ENCODE data around the gene TNFRSF4. TPM values are rescaled to one million over a fixed set of nuclear protein-coding genes. Genes with fewer than 3 reads are reported as not detected.

TNFRSF4 gene
- total RNA-seq, 1 experiment from 2014 or later = 0.37 TPM

GRCh38 chr1:1239614-1240347 lies 25.8 kb upstream of the TNFRSF4 start:
- intact Hi-C loops (cut with micrococcal nuclease) = no loop called here
- H3K4me1 ChIP-seq (ENCODE audit: control insufficient read depth in 1 of 2, insufficient read depth in 2 of 2, low read length in 2 of 2) = peaks cover 9 to 27% of the 10 kb centered on the region in 2 experiments; a peak in 3 of 4 replicates
- H3K9me3 ChIP-seq (ENCODE audit: control insufficient read depth in 1 of 2, insufficient read depth in 1 of 2, low read depth in 1 of 2, low read length in 2 of 2) = no peaks in the 10 kb centered on the region
- TF ChIP-seq CTCF (IDR thresholded peaks at IDR 0.05 in 2 of 3, conservative IDR thresholded peaks at IDR 0.05 in 1 of 3; ENCODE audit: borderline replicate concordance in 1 of 3, insufficient read depth in 1 of 3, low read depth in 2 of 3, low read length in 2 of 3) (no peak), EGR1 (IDR thresholded peaks at IDR 0.05; ENCODE audit: low read depth) (no peak), ZFX (IDR thresholded peaks at IDR 0.05) (no peak), SRF (IDR thresholded peaks at IDR 0.05; ENCODE audit: low read depth) (no peak), ELF1 (IDR thresholded peaks at IDR 0.05; ENCODE audit: borderline replicate concordance, low read depth) (no peak), SP1 (IDR thresholded peaks at IDR 0.05; ENCODE audit: low read depth) (no peak)
- H4K20me1 ChIP-seq (ENCODE audit: insufficient read depth) = no peaks in the 10 kb centered on the region
- no peaks in the 10 kb centered on the region for H3K27me3 ChIP-seq (ENCODE audit: insufficient read depth, low read length)
- BruUV-seq (replicated peaks) = no TSS peak
- no peak overlapping the region for H3K27ac ChIP-seq (ENCODE audit: low read depth, low read length)
- H3K4me2 ChIP-seq (ENCODE audit: low read length) = no peak overlapping the region
- H2AFZ ChIP-seq (ENCODE audit: low read depth, low read length, poor library complexity, severe bottlenecking) = no peak overlapping the region
- no peaks in the 10 kb centered on the region for H3K36me3 ChIP-seq (ENCODE audit: control insufficient read depth in 1 of 2, insufficient read depth in 2 of 2, low read length in 2 of 2)
- H3K9ac ChIP-seq (ENCODE audit: low read length) = no peak overlapping the region
- RAD21 ChIA-PET (ENCODE audit: low non-redundant PET in 1 of 2, low total read pairs in 2 of 2, uncharacterized antibody in 2 of 2, unreplicated experiment in 2 of 2) = no interaction called here
- POLR2A ChIA-PET = no interaction called here
- ATAC-seq (no peak), DNase-seq (ENCODE audit: low read depth, low spot score) (no peak)
- peaks cover 2% of the 10 kb centered on the region; the same call in 1 of the 2 replicates for H3K79me2 ChIP-seq (ENCODE audit: insufficient read depth, low read length)
- H3K9me2 ChIP-seq (ENCODE audit: insufficient read depth) = no peaks in the 10 kb centered on the region
- H3K4me3 ChIP-seq (replicated peaks in 1 of 2; ENCODE audit: low read depth in 1 of 2, low read length in 2 of 2) = no peak overlapping the region
- CTCF ChIA-PET = no interaction called here

- BruUV-seq (replicated peaks) = no TSS peak
- Histone ChIP-seq H2AFZ (ENCODE audit: low read depth, low read length, poor library complexity, severe bottlenecking) (no peak overlapping the region), H3K36me3 (ENCODE audit: control insufficient read depth in 1 of 2, insufficient read depth in 2 of 2, low read length in 2 of 2) (no peaks in the 10 kb centered on the region), H3K27ac (ENCODE audit: low read depth, low read length) (no peak overlapping the region), H3K9ac (ENCODE audit: low read length) (no peak overlapping the region), H3K79me2 (ENCODE audit: insufficient read depth, low read length) (peaks cover 5% of the 10 kb centered on the region; the same call in 1 of the 2 replicates), H3K4me1 (ENCODE audit: control insufficient read depth in 1 of 2, insufficient read depth in 2 of 2, low read length in 2 of 2) (peaks cover 9 to 24% of the 10 kb centered on the region in 2 experiments; a peak in 3 of 4 replicates), H3K9me2 (ENCODE audit: insufficient read depth) (no peaks in the 10 kb centered on the region), H3K9me3 (ENCODE audit: control insufficient read depth in 1 of 2, insufficient read depth in 1 of 2, low read depth in 1 of 2, low read length in 2 of 2) (no peaks in the 10 kb centered on the region), H3K4me2 (ENCODE audit: low read length) (no peak overlapping the region), H3K27me3 (ENCODE audit: insufficient read depth, low read length) (no peaks in the 10 kb centered on the region), H4K20me1 (ENCODE audit: insufficient read depth) (no peaks in the 10 kb centered on the region), H3K4me3 (replicated peaks in 1 of 2; ENCODE audit: low read depth in 1 of 2, low read length in 2 of 2) (no peak overlapping the region)
- intact Hi-C loops (cut with micrococcal nuclease) = no loop called here
- RAD21 ChIA-PET (ENCODE audit: low non-redundant PET in 1 of 2, low total read pairs in 2 of 2, uncharacterized antibody in 2 of 2, unreplicated experiment in 2 of 2) = interaction anchor here in 1 of 2 experiments (0.8 kb wide), 1 partner anchor 63 kb away, joined by 3 read pairs; no protein-coding TSS in a partner anchor
- POLR2A ChIA-PET = no interaction called here
- DNase-seq (ENCODE audit: low read depth, low spot score) (no peak), ATAC-seq (no peak)
- CTCF ChIA-PET = no interaction called here
- TF ChIP-seq CBX3 (IDR thresholded peaks at IDR 0.05; ENCODE audit: low read depth) (no peak), CEBPB (IDR thresholded peaks at IDR 0.05; ENCODE audit: low read depth) (no peak), POLR2A (IDR thresholded peaks at IDR 0.05; ENCODE audit: borderline replicate concordance, extremely low read depth, insufficient read depth, insufficient read length) (no peak), ZBTB33 (IDR thresholded peaks at IDR 0.05; ENCODE audit: extremely low read depth, insufficient replicate concordance, low read length) (no peak), ZNF274 (IDR thresholded peaks at IDR 0.05; ENCODE audit: low read depth, low read length) (no peak), JUND (IDR thresholded peaks at IDR 0.05) (no peak), REST (IDR thresholded peaks at IDR 0.05; ENCODE audit: low read depth) (no peak), SIN3A (IDR thresholded peaks at IDR 0.05; ENCODE audit: low read depth) (no peak)
Observed at GRCh38 chr1:1239227-1239613, 25.3 kb upstream of the TNFRSF4 start.

All from HCT116 (cell line).